Hepatocyte (in vitro differentiated cells): ENCODE measurements around the gene SH3RF1. TPM values are rescaled to one million over a fixed set of nuclear protein-coding genes. Genes with fewer than 3 reads are reported as not detected.

Source experiments
- DNase-seq: peaks from one replicate; pipeline ENCODE4 v3.0.0-alpha.2; 2016; ENCODE audit warnings: low spot score
- H2AFZ ChIP-seq: fragments of 200-600 bp; sonication (generic); 2 replicates; pipeline ENCODE4 v1.6.0; 2016; ENCODE audit warnings: antibody characterized with exemption, mild to moderate bottlenecking
- H3K27ac ChIP-seq: fragments of 200-600 bp; sonication (generic); 2 replicates; pipeline ENCODE4 v1.5.1; 2016; ENCODE audit warnings: mild to moderate bottlenecking
- H3K27me3 ChIP-seq: fragments of 200-600 bp; sonication (generic); 2 replicates; pipeline ENCODE4 v1.6.1; 2016
- H3K36me3 ChIP-seq: fragments of 200-600 bp; sonication (generic); replicated peaks from 2 replicates; pipeline ENCODE4 v1.5.1; 2016; ENCODE audit warnings: low read depth; ENCODE audit not compliant: insufficient read depth
- H3K4me1 ChIP-seq: fragments of 200-600 bp; sonication (generic); 2 replicates; pipeline ENCODE4 v1.5.1; 2016; ENCODE audit warnings: mild to moderate bottlenecking, moderate library complexity; ENCODE audit not compliant: insufficient read depth
- H3K4me2 ChIP-seq: fragments of 200-600 bp; sonication (generic); 2 replicates; pipeline ENCODE4 v1.6.0; 2016
- H3K4me3 ChIP-seq: fragments of 200-600 bp; sonication (generic); 2 replicates; pipeline ENCODE4 v1.5.1; 2016; ENCODE audit warnings: mild to moderate bottlenecking
- H3K79me2 ChIP-seq: fragments of 200-600 bp; sonication (generic); 2 replicates; pipeline ENCODE4 v1.6.0; 2017; ENCODE audit warnings: mild to moderate bottlenecking
- H3K9me2 ChIP-seq: fragments of 200-600 bp; sonication (generic); replicated peaks from 2 replicates; pipeline ENCODE4 v1.6.0; 2017; ENCODE audit warnings: mild to moderate bottlenecking; ENCODE audit not compliant: insufficient read depth
- H3K9me3 ChIP-seq: fragments of 200-600 bp; sonication (generic); 2 replicates; pipeline ENCODE4 v1.5.1; 2016; ENCODE audit warnings: low read depth, mild to moderate bottlenecking
- H4K20me1 ChIP-seq: fragments of 200-600 bp; sonication (generic); 2 replicates; pipeline ENCODE4 v1.6.0; 2016; ENCODE audit warnings: mild to moderate bottlenecking; ENCODE audit not compliant: insufficient read depth, poor library complexity, severe bottlenecking
- CTCF ChIP-seq: fragments of 200-600 bp; sonication (generic); IDR thresholded peaks from 2 replicates; pipeline ENCODE4 v1.5.1; 2016; ENCODE audit warnings: antibody characterized with exemption, mild to moderate bottlenecking; ENCODE audit not compliant: poor library complexity
- EZH2 ChIP-seq: fragments of 200-600 bp; sonication (generic); IDR thresholded peaks from 2 replicates; pipeline ENCODE4 v1.6.1; 2016; ENCODE audit warnings: antibody characterized with exemption, mild to moderate bottlenecking, borderline replicate concordance
- EZH2phosphoT487 ChIP-seq: fragments of 200-600 bp; sonication (generic); IDR thresholded peaks from one replicate; pipeline ENCODE4 v1.6.1; 2018; ENCODE audit warnings: antibody characterized with exemption, mild to moderate bottlenecking, low read depth, moderate library complexity; ENCODE audit not compliant: unreplicated experiment, severe bottlenecking
- WGBS: methylation state at CpG from one replicate; pipeline ENCODE4 v1.1.6; 2016; ENCODE audit warnings: low lambda C conversion rate; ENCODE audit errors: missing lambda C conversion rate; 5-methylcytosine and 5-hydroxymethylcytosine counted together
- polyA plus RNA-seq: library from polyadenylated mRNA; unstranded; fragments of >200 nt; fragmentation: Nextera tagmentation; extraction: Ambion mirVana; gene quantifications from 2 replicates; pipeline ENCODE4 v1.2.1, GENCODE V29; 2016
- total RNA-seq: library from RNA; depleted of rRNA; stranded (reverse); fragments of >200 nt; gene quantifications from 2 replicates; pipeline ENCODE4 v1.2.3, GENCODE V29; 2014

Gene SH3RF1
- total and polyA plus RNA-seq, 2 experiments from 2014 or later = 15.5 to 16.4 TPM

- TF ChIP-seq CTCF (no peak), EZH2 (no peak), EZH2phosphoT487 (no peak)
- Histone ChIP-seq H3K4me1 (peaks cover 31% of the 10 kb centered on the region), H2AFZ (no peak overlapping the region), H3K4me3 (no peak overlapping the region), H3K9me2 (no peaks in the 10 kb centered on the region), H3K27ac (no peak overlapping the region), H3K79me2 (peaks cover 67% of the 10 kb centered on the region), H3K36me3 (no peaks in the 10 kb centered on the region), H3K4me2 (peak overlapping the region; percentile 26), H4K20me1 (no peaks in the 10 kb centered on the region), H3K9me3 (no peaks in the 10 kb centered on the region), H3K27me3 (no peaks in the 10 kb centered on the region)
- DNase-seq = no peak
- WGBS = 45% methylated on average over 7 of the region's 7 CpGs
These were observed 49.8 kb downstream of the SH3RF1 start for GRCh38 chr4:169220854-169221411.

DNA sequence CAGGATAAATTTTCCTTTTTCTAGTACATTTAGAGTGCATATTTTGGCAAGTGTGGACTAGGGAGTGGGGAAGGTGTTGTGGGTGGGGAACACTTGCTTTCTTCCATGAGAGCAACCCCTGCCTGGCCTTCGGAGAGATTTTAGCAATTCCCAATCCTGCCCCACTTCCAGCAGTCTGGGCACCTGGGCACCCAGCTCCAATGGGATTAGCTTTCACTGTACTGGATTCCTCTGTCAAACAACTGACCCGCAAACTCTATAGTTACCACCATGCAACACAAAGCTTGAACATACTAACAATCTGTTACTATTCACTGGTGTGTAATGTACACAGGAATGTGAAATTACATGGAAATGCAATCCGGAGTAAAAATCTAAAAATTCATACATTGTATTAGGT lies 50.3 kb downstream of the SH3RF1 start:
- H3K27me3 ChIP-seq = no peaks in the 10 kb centered on the region
- H3K4me2 ChIP-seq = peak overlapping the region; percentile 26
- no peak for DNase-seq
- no peaks in the 10 kb centered on the region for H4K20me1 ChIP-seq
- no peak overlapping the region for H3K4me3 ChIP-seq
- no peak overlapping the region for H3K27ac ChIP-seq
- H3K36me3 ChIP-seq = no peaks in the 10 kb centered on the region
- H3K4me1 ChIP-seq = peaks cover 28% of the 10 kb centered on the region
- no peak overlapping the region for H2AFZ ChIP-seq
- peaks cover 71% of the 10 kb centered on the region for H3K79me2 ChIP-seq
- H3K9me2 ChIP-seq = no peaks in the 10 kb centered on the region
- TF ChIP-seq EZH2 = no peak
- no peak for TF ChIP-seq EZH2phosphoT487
- no peak for TF ChIP-seq CTCF
- H3K9me3 ChIP-seq = no peaks in the 10 kb centered on the region
- WGBS = 94% methylated on average over 3 of the region's 3 CpGs

- H3K4me1 ChIP-seq = peaks cover 19% of the 10 kb centered on the region
- 87% methylated on average over 2 of the region's 2 CpGs for WGBS
- H3K36me3 ChIP-seq = peaks cover 6% of the 10 kb centered on the region
- H3K9me3 ChIP-seq = no peaks in the 10 kb centered on the region
- peaks cover 77% of the 10 kb centered on the region for H3K79me2 ChIP-seq
- DNase-seq = no peak
- no peak overlapping the region for H2AFZ ChIP-seq
- H3K4me2 ChIP-seq = no peak overlapping the region
- no peak overlapping the region for H3K27ac ChIP-seq
- no peak overlapping the region for H3K4me3 ChIP-seq
- H4K20me1 ChIP-seq = no peaks in the 10 kb centered on the region
- TF ChIP-seq EZH2phosphoT487 (no peak), CTCF (no peak), EZH2 (no peak)
- no peaks in the 10 kb centered on the region for H3K9me2 ChIP-seq
- no peaks in the 10 kb centered on the region for H3K27me3 ChIP-seq
These were observed 51.3 kb downstream of the SH3RF1 start for GRCh38 chr4:169219440-169219839.

- peaks cover 85% of the 10 kb centered on the region for H3K79me2 ChIP-seq
- H3K9me3 ChIP-seq = no peaks in the 10 kb centered on the region
- no peaks in the 10 kb centered on the region for H3K9me2 ChIP-seq
These were observed 55.1 kb downstream of the SH3RF1 start for GRCh38 chr4:169215656-169216055.

More at GRCh38 chr4:169215656-169216055, 55.1 kb downstream of the SH3RF1 start:
- Histone ChIP-seq H3K4me1 (peaks cover 11% of the 10 kb centered on the region), H3K4me3 (no peak overlapping the region), H3K36me3 (peaks cover 6% of the 10 kb centered on the region), H3K4me2 (no peak overlapping the region), H3K27me3 (no peaks in the 10 kb centered on the region), H4K20me1 (no peaks in the 10 kb centered on the region), H3K27ac (no peak overlapping the region), H2AFZ (no peak overlapping the region)
- no peak for TF ChIP-seq EZH2
- no peak for TF ChIP-seq CTCF
- no peak for TF ChIP-seq EZH2phosphoT487
- DNase-seq = no peak
- 85% methylated on average over 4 of the region's 4 CpGs for WGBS
